Measurements from ENCODE around the gene COX6A2.

The COX6A2 gene

GRCh38 chr16:31459687-31460581 lies 31.8 kb upstream of the COX6A2 start:
- no peaks in the 10 kb centered on the region for H3K27me3 Mint-ChIP-seq (ENCODE audit: low read depth)
- H3K27ac Mint-ChIP-seq, result peak overlapping the region; percentile 97 to 99 (median 98)

DNA sequence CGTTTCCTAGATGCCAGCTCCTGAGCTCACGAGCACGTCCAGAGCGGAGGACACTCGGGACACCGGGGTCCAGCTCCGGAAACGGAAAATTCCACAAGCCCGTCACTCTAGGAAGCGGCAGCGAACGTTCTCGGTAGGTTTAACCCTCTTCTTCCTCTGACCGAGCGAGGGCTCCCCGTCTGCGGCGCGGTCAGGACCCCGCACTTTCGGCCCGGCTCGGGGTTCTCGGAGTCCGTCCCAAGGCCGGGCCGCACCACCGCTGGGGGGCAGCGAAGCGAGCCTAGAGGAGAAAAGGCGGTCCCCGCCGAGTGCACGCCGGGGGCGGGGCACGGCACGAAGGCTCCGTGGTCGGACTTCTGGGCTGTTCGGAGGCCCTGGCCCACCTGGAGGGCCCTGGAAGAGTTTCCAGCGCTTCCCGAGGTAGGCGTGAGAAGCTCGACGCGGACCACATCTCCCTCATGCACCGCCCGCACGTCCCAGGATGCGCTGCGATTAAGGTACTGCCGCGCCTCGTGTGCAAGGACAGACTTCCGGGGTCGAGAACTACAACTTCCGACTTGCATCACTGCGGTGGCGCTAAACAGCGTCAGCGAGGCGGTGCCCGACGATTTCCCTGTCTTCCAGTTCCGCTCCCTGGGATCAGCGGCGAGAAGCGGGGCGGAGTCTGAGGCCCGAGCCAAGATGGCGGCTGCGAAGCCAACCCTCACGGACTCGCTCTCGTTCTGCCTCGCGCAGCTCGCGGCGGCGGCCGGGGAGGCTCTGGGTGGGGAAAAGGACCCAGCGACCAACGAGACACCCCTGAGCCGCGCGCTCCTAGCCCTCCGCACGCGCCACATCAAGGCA lies 30.9 kb upstream of the COX6A2 start, which contains the start of gene ARMC5:
ARMC5 (plus strand) TSS at position 658 of the 843 bp plus-strand sequence; CDS start at position 682, 24 bp downstream.
- Mint-ChIP-seq H3K4me1 (peaks cover 36% of the 10 kb centered on the region), H3K27ac (peak within 1 kb of the TSS; percentile 97 to 99 (median 98)), H3K27me3 (ENCODE audit: low read depth) (no peaks in the 10 kb centered on the region), H3K9me3 (no peaks in the 10 kb centered on the region), H3K36me3 (ENCODE audit: low read depth) (peaks cover 14% of the 10 kb centered on the region), H3K4me3 (peak within 1 kb of the TSS; percentile 93 to 94 (median 93))
- peak; percentile 39 to 54 (median 43) for TF ChIP-seq CTCF (IDR thresholded peaks at IDR 0.05; ENCODE audit: unreplicated experiment in 3 of 3)

More at GRCh38 chr16:31459687-31460581, 31.8 kb upstream of the COX6A2 start:
- Mint-ChIP-seq H3K36me3 (ENCODE audit: low read depth) (peaks cover 16% of the 10 kb centered on the region), H3K4me3 (peak overlapping the region; percentile 93 to 94 (median 93)), H3K9me3 (no peaks in the 10 kb centered on the region), H3K4me1 (peaks cover 34% of the 10 kb centered on the region)
- no peak for TF ChIP-seq CTCF (IDR thresholded peaks at IDR 0.05; ENCODE audit: unreplicated experiment in 3 of 3)

DNA sequence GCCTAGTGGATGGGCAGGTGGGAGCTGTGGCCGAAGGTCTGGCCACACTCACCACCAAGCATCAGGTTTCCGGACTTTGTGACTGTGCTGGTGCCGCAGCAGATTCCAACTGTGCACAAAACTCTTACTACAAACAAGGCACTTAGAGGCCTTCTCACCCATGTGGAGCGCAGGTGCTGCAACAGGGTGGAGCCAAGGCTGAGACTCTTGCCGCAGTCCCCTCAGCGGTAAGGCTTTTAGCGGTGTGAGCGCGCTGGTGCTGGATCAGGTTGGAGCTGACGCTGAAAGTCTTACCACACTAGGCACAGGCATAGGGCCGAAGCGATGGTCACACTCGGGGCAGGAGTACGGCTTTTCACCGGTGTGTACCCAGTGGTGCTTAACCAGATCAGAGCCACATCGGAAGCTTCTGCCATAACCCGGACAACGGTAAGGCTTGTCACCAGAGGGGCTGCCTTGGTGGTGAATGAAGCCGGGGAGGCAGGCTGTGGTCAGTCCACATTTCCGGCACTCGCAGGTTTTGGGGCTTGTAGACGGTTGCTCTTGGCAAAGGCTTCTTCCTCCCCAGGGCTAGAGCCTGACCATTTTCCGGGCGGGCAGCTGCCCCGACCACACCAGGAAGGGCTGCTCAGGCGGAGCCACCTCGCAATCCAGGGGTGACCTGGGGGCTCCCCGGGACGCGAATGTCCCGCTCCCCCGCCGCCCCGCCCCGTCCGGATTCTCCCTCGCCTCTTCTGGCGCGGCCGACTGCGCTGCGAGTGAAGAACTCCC lies 30.1 kb upstream of the COX6A2 start:
- Mint-ChIP-seq H3K4me3 (peak overlapping the region; percentile 93 to 94 (median 93)), H3K36me3 (ENCODE audit: low read depth) (peaks cover 7% of the 10 kb centered on the region), H3K27ac (peak overlapping the region; percentile 97 to 99 (median 97)), H3K9me3 (no peaks in the 10 kb centered on the region), H3K4me1 (peaks cover 42% of the 10 kb centered on the region), H3K27me3 (ENCODE audit: low read depth) (no peaks in the 10 kb centered on the region)
- TF ChIP-seq CTCF (IDR thresholded peaks at IDR 0.05; ENCODE audit: unreplicated experiment in 3 of 3), result no peak

DNA sequence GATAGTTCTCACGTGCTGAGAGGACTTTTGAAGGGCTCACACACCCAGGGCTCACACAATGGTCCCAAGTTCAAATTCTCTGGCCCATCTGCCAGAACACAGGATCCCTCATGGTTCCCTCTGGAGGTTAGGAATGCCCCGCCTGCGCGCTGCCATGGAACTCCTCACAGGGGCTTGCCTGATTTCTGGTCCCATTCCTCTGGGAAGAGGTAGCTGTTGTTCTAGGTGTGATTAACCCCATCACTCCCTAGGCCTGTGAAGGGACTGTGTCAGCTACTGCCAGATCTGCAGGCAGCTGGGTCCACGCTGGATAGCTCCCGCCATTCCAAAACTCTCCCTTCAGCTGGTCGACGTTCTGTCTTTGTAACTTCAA lies 28.8 kb upstream of the COX6A2 start:
- TF ChIP-seq CTCF (IDR thresholded peaks at IDR 0.05; ENCODE audit: unreplicated experiment in 3 of 3), result no peak
- no peak overlapping the region for H3K27ac Mint-ChIP-seq
- H3K9me3 Mint-ChIP-seq, result no peaks in the 10 kb centered on the region
- H3K36me3 Mint-ChIP-seq (ENCODE audit: low read depth), result no peaks in the 10 kb centered on the region
- H3K27me3 Mint-ChIP-seq (ENCODE audit: low read depth), result no peaks in the 10 kb centered on the region
- H3K4me3 Mint-ChIP-seq, result peak overlapping the region; percentile 93 to 94 (median 93)
- peaks cover 48% of the 10 kb centered on the region for H3K4me1 Mint-ChIP-seq

DNA sequence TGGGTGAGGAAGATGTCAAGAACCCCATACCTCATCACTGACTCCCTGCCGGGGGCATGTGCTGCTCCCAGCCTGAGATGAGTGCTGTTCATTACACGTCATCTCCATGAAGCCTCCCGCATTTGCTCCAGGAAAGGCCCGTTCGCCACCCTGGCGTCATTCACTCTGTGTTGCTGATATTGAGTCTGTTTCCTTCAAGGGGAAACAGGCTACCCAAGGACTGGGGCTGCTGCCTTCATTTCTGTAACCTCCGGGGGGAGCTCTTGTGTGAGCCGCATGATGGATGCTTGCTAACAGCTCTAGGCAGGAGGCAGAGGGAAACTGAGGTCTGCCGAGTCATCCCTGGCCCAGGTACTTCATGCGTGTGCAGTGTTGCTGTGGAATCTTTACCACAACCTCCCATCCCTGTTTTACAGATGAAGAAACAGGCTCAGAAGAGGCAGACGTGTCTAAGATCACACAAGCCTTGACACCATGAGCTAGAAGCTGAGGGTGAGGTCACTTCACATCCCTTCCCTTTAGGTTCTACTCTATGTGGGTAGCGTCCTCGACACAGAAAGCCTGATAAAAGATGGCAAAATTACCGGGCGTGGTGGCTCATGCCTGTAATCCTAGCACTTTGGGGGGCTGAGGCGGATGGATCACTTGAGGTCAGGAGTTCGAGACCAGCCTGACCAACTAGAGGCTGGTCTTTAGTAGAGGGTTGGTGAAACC lies 27.6 kb upstream of the COX6A2 start:
- H3K36me3 Mint-ChIP-seq (ENCODE audit: low read depth), result no peaks in the 10 kb centered on the region
- H3K4me3 Mint-ChIP-seq, result peak overlapping the region; percentile 46 to 74 (median 72)
- H3K27ac Mint-ChIP-seq, result peak overlapping the region; percentile 28 to 71 (median 33)
- H3K4me1 Mint-ChIP-seq, result peaks cover 48% of the 10 kb centered on the region
- no peaks in the 10 kb centered on the region for H3K27me3 Mint-ChIP-seq (ENCODE audit: low read depth)
- no peaks in the 10 kb centered on the region for H3K9me3 Mint-ChIP-seq
- TF ChIP-seq CTCF (IDR thresholded peaks at IDR 0.05; ENCODE audit: unreplicated experiment in 3 of 3), result peak in 1 of 3 experiments; percentile 22

All from nephron (organoid).